NCI-H1417 treated with DMSO at 0.1 percent for 48 hours (cell line): ENCODE results near the gene SVOP.
"Not testable (repeated sequence)": the region's sequence is repeated elsewhere in the genome, so short reads cannot be mapped to it uniquely, and the experiment has no call there.

Experiments
- DNase-seq: peaks from one replicate; lab custom pipeline; 2025; lab: John Stamatoyannopoulos, UW

Gene SVOP

GRCh38 chr12:109033239-109034196 lies 12.7 kb upstream of the SVOP start:
- DNase-seq = no peak

- DNase-seq = no peak
Observed at GRCh38 chr12:109029411-109029810, 8.5 kb upstream of the SVOP start.

DNA sequence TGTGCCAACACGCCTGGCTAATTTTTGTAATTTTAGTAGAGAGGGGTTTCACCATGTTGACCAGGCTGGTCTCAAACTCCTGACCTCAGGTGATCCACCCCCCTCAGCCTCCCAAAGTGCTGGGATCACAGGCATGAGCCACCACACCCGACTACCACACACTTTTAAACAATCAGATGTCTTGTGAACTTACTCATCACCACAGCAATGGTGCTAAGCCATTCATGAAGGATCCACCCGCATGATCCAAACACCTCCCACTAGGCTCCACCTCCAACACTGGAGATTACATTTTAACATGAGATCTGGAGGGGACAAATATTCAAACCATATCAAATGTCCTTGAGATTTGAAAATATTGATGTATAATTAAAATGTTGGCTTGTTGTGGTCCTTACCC lies 7.8 kb upstream of the SVOP start:
- not testable (repeated sequence) for DNase-seq

DNA sequence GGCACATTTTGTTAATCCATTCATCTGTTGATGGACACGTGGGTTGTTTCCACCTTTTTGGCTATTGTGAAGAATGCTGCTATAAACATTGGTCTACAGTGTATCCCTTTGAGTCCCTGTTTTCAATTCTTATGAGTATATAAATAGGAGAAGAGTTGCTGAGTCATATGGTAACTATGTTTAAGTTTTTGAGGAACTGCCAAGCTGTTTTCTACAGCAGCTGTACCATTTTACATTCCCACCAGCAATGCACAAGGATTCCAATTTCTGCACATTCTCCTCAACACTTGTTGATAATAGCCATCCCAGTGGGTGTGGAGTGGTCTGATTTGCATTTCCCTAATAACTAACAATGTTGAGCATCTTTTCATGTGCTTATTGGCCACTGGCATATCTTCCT lies 6.9 kb upstream of the SVOP start:
- DNase-seq = no peak

DNA sequence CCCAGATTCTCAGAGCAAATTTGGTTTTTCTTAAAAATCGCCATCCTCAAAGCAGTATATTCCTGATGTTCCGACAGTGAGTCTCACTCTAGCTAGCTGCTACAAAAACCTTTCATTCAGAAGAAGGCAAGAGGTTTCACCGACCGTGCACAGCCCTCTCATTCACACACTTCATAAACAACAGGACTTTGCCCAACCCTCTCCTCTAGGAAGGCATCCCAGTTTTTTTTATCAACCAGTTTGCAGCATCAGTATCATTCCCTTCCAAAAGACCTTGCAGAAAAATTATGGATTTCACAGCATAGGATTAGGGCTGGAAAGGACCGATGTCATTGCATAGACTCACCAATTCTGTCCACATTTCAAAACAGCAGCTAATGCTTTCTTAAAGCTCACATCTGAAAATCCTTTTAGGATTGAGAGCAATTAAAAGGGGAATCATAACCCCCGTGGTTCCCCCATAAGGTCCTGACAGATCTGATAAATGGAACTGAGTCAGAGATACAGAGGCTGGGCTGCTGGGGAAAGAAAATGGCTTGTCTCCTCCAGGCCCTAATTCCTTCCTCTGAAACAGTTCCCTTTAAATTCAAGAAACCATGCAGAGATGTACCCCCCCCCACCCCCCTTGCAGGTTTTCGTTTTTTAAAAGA lies 597 bp downstream of the SVOP start:
- peak; percentile 8 for DNase-seq

GRCh38 chr12:109018296-109018695 lies 2.6 kb downstream of the SVOP start:
- no peak for DNase-seq

- no peak for DNase-seq
Observed at GRCh38 chr12:109016978-109017377, 3.9 kb downstream of the SVOP start.

DNA sequence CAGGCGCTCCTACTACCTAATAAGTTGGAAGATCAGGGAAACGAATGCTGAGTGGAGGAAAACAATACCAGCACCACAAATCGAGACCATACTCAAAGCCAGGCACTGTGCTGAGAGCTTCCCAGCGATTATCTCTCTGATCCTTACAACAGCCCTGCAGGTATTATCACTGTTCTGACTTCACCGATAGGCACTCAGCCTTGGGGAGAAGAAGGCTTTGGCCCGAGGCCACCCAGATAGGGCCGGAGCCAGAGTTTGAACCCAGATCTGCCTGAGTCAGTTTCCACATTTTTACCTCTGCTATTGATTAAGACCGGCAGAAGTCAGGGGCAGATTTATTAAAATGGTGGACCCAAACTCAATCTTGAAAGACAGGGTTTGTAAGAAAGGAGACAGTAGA lies 4.9 kb downstream of the SVOP start:
- no peak for DNase-seq

GRCh38 chr12:109014984-109015765 lies 5.7 kb downstream of the SVOP start:
- no peak for DNase-seq

DNA sequence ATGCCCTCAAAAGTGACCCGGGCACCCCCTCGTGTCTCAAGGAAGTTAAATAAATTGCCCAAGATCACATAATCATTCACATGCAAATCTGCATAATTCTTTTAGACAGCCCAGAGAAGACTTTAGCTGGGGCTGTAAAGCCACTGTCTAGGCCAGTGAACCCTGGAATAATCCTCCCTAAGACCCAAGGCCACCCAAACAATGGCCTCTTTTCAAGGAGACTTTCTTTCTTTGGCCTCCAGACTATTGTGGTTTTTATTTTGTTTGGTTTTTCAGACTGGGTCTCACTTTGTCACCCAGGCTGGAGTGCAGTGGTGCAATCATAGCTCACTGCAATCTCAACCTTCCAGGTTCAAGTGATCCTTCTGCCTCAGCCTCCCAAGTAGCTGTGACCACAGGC lies 10.6 kb downstream of the SVOP start:
- no peak for DNase-seq

DNA sequence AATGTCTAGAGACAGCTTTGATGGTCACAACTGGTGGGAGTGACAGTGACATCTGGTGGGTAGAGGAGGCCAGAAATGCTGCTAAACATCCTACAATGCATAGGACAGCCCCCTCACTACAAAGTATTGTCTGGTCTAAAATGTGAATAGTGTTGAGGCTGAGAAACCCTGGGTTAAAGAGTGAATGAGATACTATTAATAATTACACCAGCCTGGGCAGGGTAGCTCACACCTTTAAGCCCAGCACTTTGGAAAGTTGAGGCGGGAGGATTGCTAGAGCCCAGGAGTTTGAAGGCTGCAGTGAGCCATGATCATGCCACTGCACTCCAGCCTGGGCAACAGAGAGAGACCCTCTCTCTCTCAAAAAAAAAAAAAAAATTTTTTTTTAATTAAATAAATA lies 11.1 kb downstream of the SVOP start:
- no peak for DNase-seq

DNA sequence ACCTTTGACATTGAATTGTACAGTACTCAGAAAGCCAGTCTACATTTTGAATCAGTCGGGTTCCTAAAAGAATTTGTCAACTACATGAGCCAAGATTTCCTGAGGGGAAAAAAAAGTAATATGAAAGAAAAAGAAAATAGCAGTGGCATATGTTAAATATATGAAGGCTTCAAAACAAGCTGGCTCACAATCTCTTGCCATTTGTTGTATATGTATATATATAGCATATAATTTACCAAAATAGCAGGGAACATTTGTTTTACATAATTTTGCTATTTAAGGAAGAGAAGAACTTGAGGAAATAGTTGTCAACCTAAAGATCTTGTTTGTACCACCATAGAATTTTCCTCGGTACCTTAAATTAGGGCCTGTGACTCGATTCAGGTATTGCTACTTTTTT lies 16.9 kb downstream of the SVOP start:
- no peak for DNase-seq

- DNase-seq = no peak
Observed at GRCh38 chr12:108996320-108996719, 24.5 kb downstream of the SVOP start.

GRCh38 chr12:108995370-108995992 lies 25.4 kb downstream of the SVOP start:
- DNase-seq = no peak

DNA sequence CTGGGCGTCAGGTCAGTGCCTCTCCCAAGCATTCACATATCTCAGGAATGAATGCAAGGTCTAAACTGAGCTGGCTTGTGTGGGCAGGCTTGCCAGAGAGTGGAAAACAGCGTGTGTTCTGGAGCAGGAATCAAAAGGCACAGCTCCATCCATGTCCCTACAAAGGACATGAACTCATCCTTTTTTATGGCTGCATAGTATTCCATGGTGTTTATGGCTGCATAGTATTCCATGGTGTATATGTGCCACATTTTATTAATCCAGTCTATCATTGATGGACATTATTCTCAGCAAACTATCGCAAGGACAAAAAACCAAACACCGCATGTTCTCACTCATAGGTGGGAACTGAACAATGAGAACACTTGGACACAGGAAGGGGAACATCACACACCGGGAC lies 30.8 kb downstream of the SVOP start:
- not testable (repeated sequence) for DNase-seq

- no peak for DNase-seq
Observed at GRCh38 chr12:108989376-108989775, 31.5 kb downstream of the SVOP start.

DNA sequence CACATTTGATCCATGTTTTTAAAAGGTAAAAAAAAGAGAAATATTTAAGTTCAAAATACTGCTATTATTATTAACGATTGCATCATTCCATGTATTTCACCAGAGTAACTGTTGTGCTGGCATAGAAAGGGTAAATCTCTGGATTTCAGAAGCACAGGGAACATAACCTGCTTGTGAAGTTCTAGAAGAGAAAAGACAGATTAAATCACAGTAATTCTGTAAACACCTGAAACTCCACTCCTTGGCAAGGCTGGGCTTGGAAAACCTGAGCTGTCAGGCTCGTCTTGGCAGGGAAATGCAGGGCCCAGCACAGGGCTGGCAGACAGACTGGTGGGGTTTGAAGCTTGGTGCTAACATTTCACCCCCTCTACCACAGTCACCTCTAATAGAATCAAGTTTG lies 35.1 kb downstream of the SVOP start:
- no peak for DNase-seq

- no peak for DNase-seq
Observed at GRCh38 chr12:108983227-108983626, 37.6 kb downstream of the SVOP start.

DNA sequence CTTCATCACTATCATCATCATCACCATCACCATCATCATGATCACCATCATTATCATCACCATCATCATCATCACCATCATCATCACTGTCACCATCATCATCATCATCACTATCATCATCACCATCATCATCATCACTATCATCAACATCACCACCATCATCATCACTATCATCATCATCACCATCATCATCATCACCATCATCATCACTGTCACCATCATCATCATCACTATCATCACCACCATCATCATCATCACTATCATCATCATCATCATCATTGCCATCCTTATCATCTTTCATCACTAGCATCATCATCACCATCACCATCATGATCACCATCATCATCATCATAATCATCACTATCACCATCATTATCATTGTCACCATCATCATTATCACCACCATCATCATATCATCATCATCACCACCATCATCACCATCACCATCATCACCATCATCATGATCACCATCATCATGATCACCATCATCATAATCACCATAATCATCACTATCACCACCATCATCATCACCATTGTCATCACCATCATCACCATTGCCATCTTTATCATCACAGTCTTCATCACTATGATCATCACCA lies 38.1 kb downstream of the SVOP start:
- no peak for DNase-seq

GRCh38 chr12:108981835-108982234 lies 39.0 kb downstream of the SVOP start:
- DNase-seq = no peak

DNA sequence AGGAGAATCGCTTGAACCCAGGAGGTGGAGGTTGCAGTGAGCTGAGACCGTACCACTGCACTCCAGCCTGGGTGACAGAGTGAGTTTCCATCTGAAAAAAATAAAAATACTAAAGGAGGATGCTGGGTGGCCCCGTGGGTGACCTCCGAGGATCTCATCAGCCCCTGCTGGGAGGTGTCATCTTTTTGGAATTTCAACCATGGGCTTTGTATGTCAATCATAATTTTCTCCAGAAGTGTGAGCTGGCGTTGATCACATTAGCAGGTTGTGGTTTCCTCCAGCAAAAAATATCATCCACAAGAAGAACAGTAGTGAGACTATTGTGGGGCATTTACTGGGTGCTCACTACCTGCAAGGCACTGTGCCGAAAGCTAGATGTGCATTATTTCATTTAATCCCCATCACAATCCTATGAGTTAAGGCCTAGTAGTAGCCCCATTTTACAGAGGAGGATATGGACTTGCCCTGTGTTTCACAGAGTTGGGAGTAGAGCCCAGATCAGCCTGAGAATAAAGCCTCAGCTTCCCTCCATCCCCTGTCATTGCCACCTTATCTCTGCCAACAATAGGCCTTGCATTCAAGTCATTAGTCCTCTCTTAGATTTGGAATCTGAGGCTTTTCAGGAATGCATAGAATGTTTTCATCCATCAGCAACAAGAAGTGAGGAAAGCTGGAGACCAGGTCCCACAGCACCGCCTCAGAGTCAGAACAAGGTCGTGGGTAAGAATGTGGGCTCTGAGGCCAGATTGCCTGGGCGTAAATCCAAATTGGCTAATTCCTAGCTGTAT lies 39.8 kb downstream of the SVOP start:
- no peak for DNase-seq
